ENCODE results near the gene FGF18. TPM values are rescaled to one million over a fixed set of nuclear protein-coding genes. Genes with fewer than 3 reads are reported as not detected.

FGF18 gene
- total and polyA plus RNA-seq, 2 experiments from 2014 or later, result 0.56 to 0.86 TPM

- TF ChIP-seq JUNB (IDR thresholded peaks at IDR 0.05; ENCODE audit: unreplicated experiment), result no peak
- no peak for TF ChIP-seq STAT1 (IDR thresholded peaks at IDR 0.05; ENCODE audit: unreplicated experiment)
- TF ChIP-seq ETS1 (IDR thresholded peaks at IDR 0.05), result no peak
- TF ChIP-seq CTCF (conservative IDR thresholded peaks at IDR 0.05; ENCODE audit: low read depth in 2 of 2), result no peak
- TF ChIP-seq ZNF114 (CRISPR knock-in tag; IDR thresholded peaks at IDR 0.05), result no peak
- TF ChIP-seq POLR2AphosphoS5 (IDR thresholded peaks at IDR 0.05; ENCODE audit: low read depth), result peak; percentile 50; the same call in 1 of the 2 replicates
- no peak for TF ChIP-seq NANOG (IDR thresholded peaks at IDR 0.05; ENCODE audit: borderline replicate concordance)
- no peak for TF ChIP-seq EZH2 (IDR thresholded peaks at IDR 0.05; ENCODE audit: low read depth, unreplicated experiment)
Observed at GRCh38 chr5:171390883-171391677, 28.4 kb upstream of the FGF18 start (continued).

- Histone ChIP-seq H3K79me2 (replicated peaks; ENCODE audit: insufficient read depth) (peaks cover 95% of the 10 kb centered on the region), H4K20me1 (replicated peaks; ENCODE audit: insufficient read depth) (peaks cover 86% of the 10 kb centered on the region), H3K27ac (ENCODE audit: low read depth) (peak overlapping the region; percentile 30), H3K4me2 (peak overlapping the region; percentile 92), H3K4me1 (ENCODE audit: insufficient read depth) (peaks cover 53% of the 10 kb centered on the region), H3K36me3 (ENCODE audit: insufficient read depth) (peaks cover 86% of the 10 kb centered on the region), H3K9me2 (ENCODE audit: insufficient read depth) (no peaks in the 10 kb centered on the region), H3K4me3 (peak overlapping the region; percentile 88), H3K27me3 (ENCODE audit: insufficient read depth) (no peaks in the 10 kb centered on the region), H3F3A (replicated peaks; ENCODE audit: low read depth) (peaks cover 38% of the 10 kb centered on the region), H2AFZ (no peak overlapping the region)
- Mint-ChIP-seq H3K27me3 (ENCODE audit: insufficient read depth, low read depth, poor library complexity) (peaks cover 31% of the 10 kb centered on the region), H3K4me3 (peak overlapping the region; percentile 59), H3K27ac (no peak overlapping the region), H3K36me3 (ENCODE audit: low read depth) (peaks cover 96% of the 10 kb centered on the region), H3K9me3 (peaks cover 16% of the 10 kb centered on the region), H3K4me1 (peaks cover 40% of the 10 kb centered on the region)
- ATAC-seq (no peak), DNase-seq (ENCODE audit: low spot score) (no peak)
- TF ChIP-seq ZNF114 (CRISPR knock-in tag; IDR thresholded peaks at IDR 0.05), result no peak
- TF ChIP-seq POLR2AphosphoS5 (IDR thresholded peaks at IDR 0.05; ENCODE audit: low read depth), result no peak
- no peak for TF ChIP-seq REST (IDR thresholded peaks at IDR 0.05; ENCODE audit: unreplicated experiment)
- no peak for TF ChIP-seq NANOG (IDR thresholded peaks at IDR 0.05; ENCODE audit: borderline replicate concordance)
- TF ChIP-seq CTCF (conservative IDR thresholded peaks at IDR 0.05; ENCODE audit: low read depth in 2 of 2), result no peak
- TF ChIP-seq ETS1 (IDR thresholded peaks at IDR 0.05), result no peak
- TF ChIP-seq JUNB (IDR thresholded peaks at IDR 0.05; ENCODE audit: unreplicated experiment), result no peak
Observed at GRCh38 chr5:171391996-171392577, 27.4 kb upstream of the FGF18 start.
